HS-5 (cell line): ENCODE data around the gene GGCX.

ENCODE experiments used
- DNase-seq: peaks from one replicate; pipeline ENCODE4 v3.0.0-alpha.2; 2012; ENCODE audit warnings: low read depth

Gene GGCX

GRCh38 chr2:85516653-85517389 lies 44.5 kb downstream of the GGCX start:
- DNase-seq = no peak

DNA sequence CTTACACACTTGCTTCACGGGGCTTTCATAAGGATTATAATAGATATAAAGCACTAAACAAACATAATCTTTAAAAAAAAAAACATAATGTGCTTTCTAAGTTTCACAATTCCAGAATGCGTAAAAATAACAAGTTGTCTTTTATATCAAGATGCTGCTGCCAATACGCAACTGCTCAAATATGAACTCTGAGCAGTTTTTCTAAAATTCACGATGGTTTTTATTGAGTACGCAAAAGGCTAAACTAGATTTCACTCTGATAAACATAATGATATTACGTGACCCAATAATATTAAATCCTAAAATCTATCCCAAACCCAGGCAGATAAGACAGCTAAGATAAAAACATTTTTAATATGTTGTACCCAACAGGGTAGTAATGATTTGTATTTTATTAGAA lies 47.0 kb downstream of the GGCX start:
- no peak for DNase-seq

DNA sequence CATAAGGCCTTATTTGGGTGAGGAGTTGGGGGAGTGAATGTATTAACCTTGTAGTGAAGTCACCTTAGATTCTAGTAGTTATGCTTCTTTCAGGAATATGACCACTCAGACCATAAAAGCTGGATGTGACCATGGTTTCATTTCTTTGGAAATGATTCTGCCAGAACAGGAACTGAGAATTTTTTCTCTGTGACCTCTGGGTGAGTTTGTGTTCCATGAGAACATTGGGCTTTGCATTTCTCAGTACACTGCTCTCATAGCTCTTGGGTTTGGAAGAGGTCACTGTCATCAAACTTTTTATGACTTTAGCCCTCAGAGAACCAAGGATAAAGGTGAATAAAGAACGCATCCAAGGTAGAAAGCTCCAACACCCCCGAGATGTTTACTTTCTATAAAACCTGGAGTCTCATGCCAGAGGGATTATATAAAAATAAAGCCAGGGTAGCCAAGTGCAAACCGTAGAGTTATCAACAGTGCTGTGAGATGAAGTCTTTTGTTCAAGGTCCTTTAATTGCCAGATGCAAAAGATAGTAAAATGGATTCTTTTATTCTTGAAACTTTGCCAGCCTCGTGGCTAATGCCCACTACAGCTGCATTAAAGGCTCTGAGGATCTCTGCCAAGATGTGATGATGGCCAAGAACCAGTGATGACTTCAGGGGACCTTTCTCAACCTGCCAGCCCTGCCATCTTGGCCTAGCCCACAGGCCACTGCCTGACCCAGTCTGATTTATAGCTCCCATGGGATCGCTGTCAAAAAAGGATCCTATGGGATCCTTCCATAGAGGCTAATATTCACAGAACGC lies 50.1 kb downstream of the GGCX start:
- DNase-seq = no peak

GRCh38 chr2:85506768-85507181 lies 54.5 kb downstream of the GGCX start:
- no peak for DNase-seq

GRCh38 chr2:85505551-85506238 lies 55.6 kb downstream of the GGCX start:
- no peak for DNase-seq

GRCh38 chr2:85504778-85505261 lies 56.5 kb downstream of the GGCX start:
- DNase-seq = peak; percentile 99

GRCh38 chr2:85503851-85504777 lies 57.2 kb downstream of the GGCX start:
- DNase-seq = peak; percentile 28

GRCh38 chr2:85503168-85503850 lies 58.0 kb downstream of the GGCX start:
- no peak for DNase-seq

DNA sequence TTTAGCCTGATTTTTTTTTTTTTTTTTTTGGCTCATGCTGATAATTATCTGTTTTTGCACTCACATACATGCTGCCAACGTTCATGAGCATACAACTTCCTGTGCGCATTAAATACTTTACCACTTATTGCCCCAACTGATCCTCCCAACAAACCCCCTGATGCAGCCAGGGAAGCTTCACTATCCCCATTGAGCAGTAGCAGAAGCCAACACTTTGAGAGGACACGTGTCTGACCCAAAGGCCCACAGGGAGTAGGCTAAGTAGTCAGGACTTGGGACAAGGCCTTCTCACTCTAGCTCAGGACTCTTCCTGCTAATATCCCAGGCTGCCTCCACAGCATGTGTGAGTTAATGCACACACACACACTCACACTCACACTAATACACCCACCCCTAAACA lies 58.6 kb downstream of the GGCX start:
- DNase-seq = no peak

DNA sequence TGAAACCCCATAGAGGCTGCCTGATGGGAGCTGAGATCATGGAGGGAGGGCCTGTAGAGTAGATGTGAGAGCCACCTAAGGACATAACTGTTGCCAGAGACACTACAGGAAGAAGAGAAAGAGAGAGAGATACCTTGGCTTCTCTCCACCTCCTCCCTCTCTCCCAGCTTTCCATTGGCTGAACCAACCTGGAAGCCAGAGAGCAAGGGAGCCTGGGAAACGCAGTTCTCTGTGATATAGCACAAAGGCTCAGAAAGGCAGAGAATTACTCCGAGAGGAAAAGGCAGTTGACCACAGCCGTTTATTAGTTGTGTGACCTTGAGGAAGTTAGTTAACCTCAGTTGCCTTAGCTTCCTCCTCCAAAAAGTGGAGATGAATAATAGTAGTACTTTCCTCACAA lies 60.0 kb downstream of the GGCX start:
- no peak for DNase-seq

DNA sequence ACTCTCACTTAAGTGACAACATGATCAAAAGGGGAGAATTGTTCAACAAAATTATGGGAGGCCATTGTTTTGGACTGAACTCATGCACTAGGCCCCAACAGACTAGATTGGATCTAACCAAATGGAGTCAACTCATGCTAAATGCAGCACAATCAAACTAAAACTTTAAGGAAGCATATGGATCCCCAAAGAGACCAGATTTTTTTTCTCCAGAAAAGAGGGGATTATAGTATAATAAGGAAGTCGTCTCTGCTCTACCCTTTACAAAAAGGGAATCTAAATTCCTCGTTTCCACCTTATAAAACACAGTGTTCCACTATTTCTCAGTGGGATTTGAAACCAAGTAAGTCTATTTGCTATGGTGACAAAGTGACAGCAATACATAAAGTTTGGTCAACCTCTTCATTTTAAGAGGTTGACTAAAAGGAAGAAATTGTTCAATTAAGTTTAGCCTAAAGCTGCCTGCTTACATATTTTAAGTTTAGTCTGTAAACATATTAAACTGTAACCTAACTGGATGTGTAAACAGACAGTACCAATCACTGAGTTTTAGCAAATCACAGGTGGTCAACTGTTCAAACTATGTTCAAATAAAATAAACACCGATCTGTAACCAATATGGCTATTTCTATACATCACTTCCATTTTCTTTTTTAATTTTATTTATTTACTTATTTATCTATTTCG lies 63.2 kb downstream of the GGCX start:
- DNase-seq = no peak

DNA sequence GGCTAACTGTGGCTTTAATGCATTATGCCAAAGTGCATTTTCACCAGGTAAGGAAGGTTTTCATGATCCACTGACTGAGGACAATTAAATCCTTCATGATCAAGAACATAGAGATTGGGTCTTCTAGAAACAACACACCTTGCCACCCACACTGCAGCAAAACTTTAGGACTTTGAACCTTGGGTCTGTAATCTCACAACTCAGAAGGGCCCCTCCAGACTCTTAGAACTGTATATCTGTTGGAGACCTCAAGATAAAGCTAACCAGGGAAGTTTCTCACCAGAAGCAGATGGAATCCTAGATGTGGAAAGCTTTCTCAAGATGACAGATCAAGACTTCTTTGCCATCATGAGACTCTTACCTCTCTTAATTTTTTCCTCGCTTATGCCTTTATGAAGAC lies 64.9 kb downstream of the GGCX start:
- DNase-seq = no peak
